Uterus (tissue), 2 donors: ENCODE measurements around the gene ALG1.

Source experiments
- POLR2A ChIP-seq, 2 donors: fragments of 450-650 bp; IDR thresholded peaks; one replicate each; pipeline ENCODE4 v1.6.1; 2016; ENCODE audit warnings: antibody characterized with exemption in 2 of 2, mild to moderate bottlenecking in 1 of 2, moderate library complexity in 1 of 2
- TF ChIP-seq, protein P1 (sequence below), 4 experiments: fragments of 200-600 bp in 2 of 4; fragments of 450-650 bp in 2 of 4; sonication (generic) in 2 of 4; IDR thresholded peaks; one replicate each; pipeline ENCODE4 v1.5.1; 2016 to 2019; ENCODE audit warnings: antibody characterized with exemption in 4 of 4, mild to moderate bottlenecking in 2 of 4, moderate library complexity in 1 of 4

DNA sequence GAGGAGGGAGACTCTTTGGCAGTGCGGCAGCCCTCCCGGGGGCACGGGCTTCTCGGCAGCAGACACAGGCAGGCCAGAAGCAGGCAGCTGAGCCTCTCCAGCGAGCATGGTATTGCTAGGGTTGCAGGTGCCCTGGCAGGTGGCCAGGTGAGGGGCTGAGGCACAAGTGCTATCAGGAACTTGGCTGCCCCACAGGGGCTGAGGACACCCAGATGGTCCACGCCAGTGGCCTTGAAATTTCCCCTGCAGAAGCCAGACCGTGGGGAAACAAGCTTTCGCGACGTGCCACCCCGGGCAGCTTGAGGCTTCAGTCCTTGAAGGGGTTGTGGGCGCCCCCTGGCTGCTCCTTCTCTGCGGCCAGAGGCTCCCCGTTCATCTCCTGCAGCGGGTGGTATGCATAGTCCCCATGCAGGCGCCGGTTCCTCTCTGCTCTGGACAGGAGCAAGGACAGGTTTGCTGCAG lies 46.4 kb upstream of the ALG1 start:
- TF ChIP-seq, protein P1, sequence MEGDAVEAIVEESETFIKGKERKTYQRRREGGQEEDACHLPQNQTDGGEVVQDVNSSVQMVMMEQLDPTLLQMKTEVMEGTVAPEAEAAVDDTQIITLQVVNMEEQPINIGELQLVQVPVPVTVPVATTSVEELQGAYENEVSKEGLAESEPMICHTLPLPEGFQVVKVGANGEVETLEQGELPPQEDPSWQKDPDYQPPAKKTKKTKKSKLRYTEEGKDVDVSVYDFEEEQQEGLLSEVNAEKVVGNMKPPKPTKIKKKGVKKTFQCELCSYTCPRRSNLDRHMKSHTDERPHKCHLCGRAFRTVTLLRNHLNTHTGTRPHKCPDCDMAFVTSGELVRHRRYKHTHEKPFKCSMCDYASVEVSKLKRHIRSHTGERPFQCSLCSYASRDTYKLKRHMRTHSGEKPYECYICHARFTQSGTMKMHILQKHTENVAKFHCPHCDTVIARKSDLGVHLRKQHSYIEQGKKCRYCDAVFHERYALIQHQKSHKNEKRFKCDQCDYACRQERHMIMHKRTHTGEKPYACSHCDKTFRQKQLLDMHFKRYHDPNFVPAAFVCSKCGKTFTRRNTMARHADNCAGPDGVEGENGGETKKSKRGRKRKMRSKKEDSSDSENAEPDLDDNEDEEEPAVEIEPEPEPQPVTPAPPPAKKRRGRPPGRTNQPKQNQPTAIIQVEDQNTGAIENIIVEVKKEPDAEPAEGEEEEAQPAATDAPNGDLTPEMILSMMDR (IDR thresholded peaks at IDR 0.05): no peak
- no peak for TF ChIP-seq POLR2A (IDR thresholded peaks at IDR 0.05)
